ENCODE measurements around the gene NOS2.

- TF ChIP-seq CTCF (conservative IDR thresholded peaks at IDR 0.05): no peak
- TF ChIP-seq EZH2 (IDR thresholded peaks at IDR 0.05; ENCODE audit: low read depth): no peak
Observed at GRCh38 chr17:27792095-27792494, 8.2 kb downstream of the NOS2 start.

Measured in PC-9 (cell line).